ENCODE measurements around the gene SMARCD1. TPM values are rescaled to one million over a fixed set of nuclear protein-coding genes. Genes with fewer than 3 reads are reported as not detected.

The SMARCD1 gene
- total and polyA plus RNA-seq, 9 of the 15 experiments (the other 6 are each of a cell fraction or from before 2014, with no cell fraction given): 0.86 to 91.7 (median 48.0) TPM

DNA sequence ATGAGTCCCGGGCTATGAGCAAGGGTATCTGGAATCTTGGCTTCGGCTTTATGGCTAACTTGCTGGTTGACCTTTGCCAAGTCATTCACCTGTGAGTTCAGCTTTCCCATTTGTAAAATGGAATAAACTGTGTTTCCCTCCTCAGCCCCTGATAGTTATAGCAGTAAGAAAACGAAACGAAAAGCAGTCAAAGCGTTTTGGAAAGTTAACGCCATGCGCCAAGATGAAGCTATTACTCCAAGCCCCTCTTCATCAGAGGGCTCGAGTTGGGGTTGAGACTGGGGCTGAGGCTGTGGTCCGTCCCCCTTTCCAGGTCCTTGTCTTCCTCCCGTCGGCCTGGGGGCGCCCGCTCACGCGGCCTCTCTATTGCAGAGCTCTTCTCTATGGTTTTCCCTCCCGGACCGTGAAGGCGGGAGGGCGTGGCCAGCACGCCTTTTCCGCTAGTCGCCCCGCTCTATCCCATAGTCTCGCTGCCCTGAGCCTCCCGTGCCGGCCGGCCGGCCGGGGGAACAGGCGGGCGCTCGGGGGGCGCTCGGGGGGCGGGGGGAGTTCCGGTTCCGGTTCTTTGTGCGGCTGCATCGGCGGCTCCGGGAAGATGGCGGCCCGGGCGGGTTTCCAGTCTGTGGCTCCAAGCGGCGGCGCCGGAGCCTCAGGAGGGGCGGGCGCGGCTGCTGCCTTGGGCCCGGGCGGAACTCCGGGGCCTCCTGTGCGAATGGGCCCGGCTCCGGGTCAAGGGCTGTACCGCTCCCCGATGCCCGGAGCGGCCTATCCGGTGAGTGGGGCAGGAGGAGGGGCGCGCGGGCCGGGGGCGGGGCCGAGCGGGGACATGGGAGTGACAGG, at the start of gene SMARCD1 (continued):
- TF ChIP-seq, protein P1, sequence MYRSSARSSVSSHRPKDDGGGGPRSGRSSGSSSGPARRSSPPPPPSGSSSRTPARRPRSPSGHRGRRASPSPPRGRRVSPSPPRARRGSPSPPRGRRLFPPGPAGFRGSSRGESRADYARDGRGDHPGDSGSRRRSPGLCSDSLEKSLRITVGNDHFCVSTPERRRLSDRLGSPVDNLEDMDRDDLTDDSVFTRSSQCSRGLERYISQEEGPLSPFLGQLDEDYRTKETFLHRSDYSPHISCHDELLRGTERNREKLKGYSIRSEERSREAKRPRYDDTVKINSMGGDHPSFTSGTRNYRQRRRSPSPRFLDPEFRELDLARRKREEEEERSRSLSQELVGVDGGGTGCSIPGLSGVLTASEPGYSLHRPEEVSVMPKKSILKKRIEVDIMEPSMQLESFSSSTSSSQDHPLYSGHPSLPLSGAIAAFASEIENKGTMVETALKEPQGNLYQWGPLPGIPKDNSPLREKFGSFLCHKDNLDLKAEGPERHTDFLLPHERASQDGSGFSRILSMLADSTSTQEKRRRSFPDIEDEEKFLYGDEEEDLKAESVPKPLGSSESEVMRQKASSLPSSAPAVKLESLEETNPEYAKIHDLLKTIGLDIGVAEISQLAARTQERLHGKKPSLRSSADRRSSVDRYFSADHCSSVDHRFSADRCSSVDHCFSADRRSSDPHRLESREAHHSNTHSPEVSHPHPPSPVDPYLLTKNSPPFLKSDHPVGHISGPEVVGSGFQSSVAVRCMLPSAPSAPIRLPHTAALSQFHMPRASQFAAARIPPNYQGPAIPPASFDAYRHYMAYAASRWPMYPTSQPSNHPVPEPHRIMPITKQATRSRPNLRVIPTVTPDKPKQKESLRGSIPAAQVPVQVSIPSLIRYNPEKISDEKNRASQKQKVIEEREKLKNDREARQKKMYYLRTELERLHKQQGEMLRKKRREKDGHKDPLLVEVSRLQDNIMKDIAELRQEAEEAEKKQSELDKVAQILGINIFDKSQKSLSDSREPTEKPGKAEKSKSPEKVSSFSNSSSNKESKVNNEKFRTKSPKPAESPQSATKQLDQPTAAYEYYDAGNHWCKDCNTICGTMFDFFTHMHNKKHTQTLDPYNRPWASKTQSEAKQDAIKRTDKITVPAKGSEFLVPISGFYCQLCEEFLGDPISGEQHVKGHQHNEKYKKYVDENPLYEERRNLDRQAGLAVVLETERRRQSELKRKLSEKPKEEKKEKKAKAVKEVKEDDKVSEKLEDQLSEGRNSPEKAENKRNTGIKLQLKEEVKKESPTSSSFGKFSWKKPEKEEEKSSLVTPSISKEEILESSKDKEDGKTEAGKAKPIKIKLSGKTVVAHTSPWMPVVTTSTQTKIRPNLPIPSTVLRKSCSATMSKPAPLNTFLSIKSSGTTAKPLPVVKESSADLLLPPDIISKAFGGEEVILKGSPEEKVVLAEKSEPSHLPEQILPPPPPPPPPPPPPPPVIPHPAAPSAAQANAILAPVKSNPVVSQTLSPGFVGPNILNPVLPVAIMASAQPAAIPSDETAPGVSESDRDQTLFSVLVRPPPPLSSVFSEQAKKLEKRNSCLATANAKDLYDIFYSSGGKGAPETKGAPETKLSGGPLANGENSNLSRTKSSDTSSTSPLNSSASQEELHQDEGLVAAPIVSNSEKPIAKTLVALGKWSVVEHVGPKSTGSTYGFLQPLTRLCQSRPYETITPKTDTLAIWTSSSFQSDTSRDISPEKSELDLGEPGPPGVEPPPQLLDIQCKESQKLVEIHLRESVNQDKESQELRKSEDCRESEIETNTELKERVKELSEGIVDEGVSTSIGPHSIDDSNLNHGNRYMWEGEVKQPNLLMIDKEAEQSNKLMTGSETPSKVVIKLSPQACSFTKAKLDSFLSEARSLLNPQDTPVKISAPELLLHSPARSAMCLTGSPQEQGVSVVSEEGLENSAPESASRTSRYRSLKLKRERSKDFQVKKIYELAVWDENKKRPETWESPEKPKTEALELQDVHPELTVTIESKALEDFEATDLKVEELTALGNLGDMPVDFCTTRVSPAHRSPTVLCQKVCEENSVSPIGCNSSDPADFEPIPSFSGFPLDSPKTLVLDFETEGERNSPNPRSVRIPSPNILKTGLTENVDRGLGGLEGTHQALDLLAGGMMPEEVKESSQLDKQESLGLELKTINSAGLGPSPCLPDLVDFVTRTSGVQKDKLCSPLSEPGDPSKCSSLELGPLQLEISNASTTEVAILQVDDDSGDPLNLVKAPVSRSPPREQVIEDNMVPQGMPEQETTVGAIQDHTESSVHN (IDR thresholded peaks at IDR 0.05; ENCODE audit: borderline replicate concordance in 1 of 2, low read depth in 1 of 2): no peak
- TF ChIP-seq ZBTB7A (IDR thresholded peaks at IDR 0.05; ENCODE audit: borderline replicate concordance, control insufficient read depth, low read depth, low read length) (peak; percentile 97), PYGO2 (tag; IDR thresholded peaks at IDR 0.05) (no peak), CXXC5 (CRISPR knock-in tag; IDR thresholded peaks at IDR 0.05) (peak; percentile 83), SIX5 (IDR thresholded peaks at IDR 0.05; ENCODE audit: borderline replicate concordance in 1 of 2, insufficient read depth in 1 of 2, low read depth in 1 of 2, low read length in 2 of 2) (peak; percentile 6 to 21; a peak in 2 of 4 replicates), NRF1 (conservative IDR thresholded peaks at IDR 0.05 in 1 of 2, IDR thresholded peaks at IDR 0.05 in 1 of 2) (0 out of 4 replicates have a peak, but pooled peaks of 1 of the 2 experiments have one; percentile 27), ZNF224 (CRISPR knock-in tag; IDR thresholded peaks at IDR 0.05) (no peak), STAT5B (CRISPR knock-in tag; IDR thresholded peaks at IDR 0.05) (no peak), SOX6 (IDR thresholded peaks at IDR 0.05) (peak; percentile 50)
- TF ChIP-seq, protein P2, sequence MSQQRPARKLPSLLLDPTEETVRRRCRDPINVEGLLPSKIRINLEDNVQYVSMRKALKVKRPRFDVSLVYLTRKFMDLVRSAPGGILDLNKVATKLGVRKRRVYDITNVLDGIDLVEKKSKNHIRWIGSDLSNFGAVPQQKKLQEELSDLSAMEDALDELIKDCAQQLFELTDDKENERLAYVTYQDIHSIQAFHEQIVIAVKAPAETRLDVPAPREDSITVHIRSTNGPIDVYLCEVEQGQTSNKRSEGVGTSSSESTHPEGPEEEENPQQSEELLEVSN (IDR thresholded peaks at IDR 0.05; ENCODE audit: borderline replicate concordance in 1 of 2, extremely low read depth in 1 of 2, insufficient read depth in 1 of 2, insufficient read length in 1 of 2, low read depth in 1 of 2, low read length in 1 of 2, poor library complexity in 1 of 2, severe bottlenecking in 1 of 2): peak in 1 of 2 experiments; percentile 38
- TF ChIP-seq, protein P3, sequence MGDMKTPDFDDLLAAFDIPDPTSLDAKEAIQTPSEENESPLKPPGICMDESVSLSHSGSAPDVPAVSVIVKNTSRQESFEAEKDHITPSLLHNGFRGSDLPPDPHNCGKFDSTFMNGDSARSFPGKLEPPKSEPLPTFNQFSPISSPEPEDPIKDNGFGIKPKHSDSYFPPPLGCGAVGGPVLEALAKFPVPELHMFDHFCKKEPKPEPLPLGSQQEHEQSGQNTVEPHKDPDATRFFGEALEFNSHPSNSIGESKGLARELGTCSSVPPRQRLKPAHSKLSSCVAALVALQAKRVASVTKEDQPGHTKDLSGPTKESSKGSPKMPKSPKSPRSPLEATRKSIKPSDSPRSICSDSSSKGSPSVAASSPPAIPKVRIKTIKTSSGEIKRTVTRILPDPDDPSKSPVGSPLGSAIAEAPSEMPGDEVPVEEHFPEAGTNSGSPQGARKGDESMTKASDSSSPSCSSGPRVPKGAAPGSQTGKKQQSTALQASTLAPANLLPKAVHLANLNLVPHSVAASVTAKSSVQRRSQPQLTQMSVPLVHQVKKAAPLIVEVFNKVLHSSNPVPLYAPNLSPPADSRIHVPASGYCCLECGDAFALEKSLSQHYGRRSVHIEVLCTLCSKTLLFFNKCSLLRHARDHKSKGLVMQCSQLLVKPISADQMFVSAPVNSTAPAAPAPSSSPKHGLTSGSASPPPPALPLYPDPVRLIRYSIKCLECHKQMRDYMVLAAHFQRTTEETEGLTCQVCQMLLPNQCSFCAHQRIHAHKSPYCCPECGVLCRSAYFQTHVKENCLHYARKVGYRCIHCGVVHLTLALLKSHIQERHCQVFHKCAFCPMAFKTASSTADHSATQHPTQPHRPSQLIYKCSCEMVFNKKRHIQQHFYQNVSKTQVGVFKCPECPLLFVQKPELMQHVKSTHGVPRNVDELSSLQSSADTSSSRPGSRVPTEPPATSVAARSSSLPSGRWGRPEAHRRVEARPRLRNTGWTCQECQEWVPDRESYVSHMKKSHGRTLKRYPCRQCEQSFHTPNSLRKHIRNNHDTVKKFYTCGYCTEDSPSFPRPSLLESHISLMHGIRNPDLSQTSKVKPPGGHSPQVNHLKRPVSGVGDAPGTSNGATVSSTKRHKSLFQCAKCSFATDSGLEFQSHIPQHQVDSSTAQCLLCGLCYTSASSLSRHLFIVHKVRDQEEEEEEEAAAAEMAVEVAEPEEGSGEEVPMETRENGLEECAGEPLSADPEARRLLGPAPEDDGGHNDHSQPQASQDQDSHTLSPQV (IDR thresholded peaks at IDR 0.05): no peak

All from K562 (cell line).